LNCaP clone FGC (cell line): ENCODE measurements around the gene FLT3LG.

Experiments
- DNase-seq: peaks from one replicate; pipeline ENCODE4 v3.0.0-alpha.2; 2011; ENCODE audit warnings: low read depth
- H3K4me3 ChIP-seq: 2 replicates; pipeline ENCODE4 v1.5.1; 2011; ENCODE audit warnings: mild to moderate bottlenecking, low read depth, low read length, control low read depth
- CTCF ChIP-seq: IDR thresholded peaks from 2 replicates; pipeline ENCODE4 v1.5.1; 2012; ENCODE audit warnings: mild to moderate bottlenecking; ENCODE audit not compliant: control insufficient read depth, insufficient read depth; ENCODE audit errors: extremely low read depth

FLT3LG gene

GRCh38 chr19:49435670-49436069 lies 38.3 kb upstream of the FLT3LG start:
- no peak for TF ChIP-seq CTCF
- DNase-seq: no peak
- no peak overlapping the region for H3K4me3 ChIP-seq

- TF ChIP-seq CTCF: no peak
- no peak for DNase-seq
These were observed 37.5 kb upstream of the FLT3LG start for GRCh38 chr19:49436381-49437017.

GRCh38 chr19:49437231-49437630 lies 36.8 kb upstream of the FLT3LG start:
- H3K4me3 ChIP-seq: no peak overlapping the region
- no peak for DNase-seq
- no peak for TF ChIP-seq CTCF

More at GRCh38 chr19:49436381-49437017, 37.5 kb upstream of the FLT3LG start:
- H3K4me3 ChIP-seq: no peak overlapping the region

GRCh38 chr19:49438261-49438660 lies 35.8 kb upstream of the FLT3LG start:
- TF ChIP-seq CTCF: no peak
- no peak overlapping the region for H3K4me3 ChIP-seq
- DNase-seq: no peak

- no peak overlapping the region for H3K4me3 ChIP-seq
- no peak for TF ChIP-seq CTCF
- no peak for DNase-seq
These were observed 34.2 kb upstream of the FLT3LG start for GRCh38 chr19:49439836-49440235.

GRCh38 chr19:49440439-49441209 lies 33.4 kb upstream of the FLT3LG start:
- TF ChIP-seq CTCF: no peak
- H3K4me3 ChIP-seq: no peak overlapping the region
- no peak for DNase-seq
